ENCODE results near the gene ARFGAP1.

Gene ARFGAP1

GRCh38 chr20:63277466-63278272 is 5.1 kb downstream of the ARFGAP1 start:
- DNase-seq (ENCODE audit: low read depth, low spot score): no peak

- DNase-seq (ENCODE audit: low read depth, low spot score): no peak
Measured at GRCh38 chr20:63278661-63279060, 6.0 kb downstream of the ARFGAP1 start.

DNA sequence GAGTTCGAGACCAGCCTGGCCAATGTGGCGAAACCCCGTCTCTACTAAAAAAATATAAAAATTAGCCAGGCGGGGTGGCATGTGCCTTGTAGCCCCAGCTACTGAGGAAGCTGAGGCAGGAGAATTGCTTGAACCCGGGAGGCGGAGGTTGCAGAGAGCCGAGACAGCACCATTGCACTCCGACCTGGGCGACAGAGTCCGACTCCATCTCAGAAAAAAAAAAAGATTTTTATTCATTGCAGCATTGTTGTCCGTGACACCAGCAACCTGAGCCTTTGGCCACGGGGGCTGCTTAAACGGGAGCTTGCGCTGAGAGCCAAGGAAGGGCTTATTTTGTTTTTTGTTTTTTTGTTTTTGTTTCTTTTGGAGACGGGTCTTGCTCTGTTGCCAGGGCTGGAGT is 7.3 kb downstream of the ARFGAP1 start:
- no peak for DNase-seq (ENCODE audit: low read depth, low spot score)

DNA sequence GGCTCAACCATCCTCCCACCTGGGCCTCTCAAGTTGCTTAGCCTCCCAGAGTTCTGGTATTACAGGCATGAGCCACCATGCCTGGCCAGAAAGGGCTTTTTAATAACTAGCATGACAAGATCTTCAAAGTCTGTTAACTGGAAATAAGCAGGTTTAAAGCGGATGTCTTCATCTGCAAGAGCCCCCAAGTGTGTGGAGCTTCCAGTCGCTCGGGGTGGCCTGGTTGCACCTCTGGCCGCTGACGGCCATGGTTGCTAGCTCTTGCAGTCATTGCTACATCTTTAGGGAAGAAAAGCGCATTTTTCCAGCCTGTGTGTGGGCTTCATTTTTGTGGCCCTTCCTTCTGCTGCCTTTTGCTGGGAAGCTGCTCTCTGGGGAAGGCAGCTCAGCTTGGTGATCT is 7.8 kb downstream of the ARFGAP1 start:
- DNase-seq (ENCODE audit: low read depth, low spot score): no peak

DNA sequence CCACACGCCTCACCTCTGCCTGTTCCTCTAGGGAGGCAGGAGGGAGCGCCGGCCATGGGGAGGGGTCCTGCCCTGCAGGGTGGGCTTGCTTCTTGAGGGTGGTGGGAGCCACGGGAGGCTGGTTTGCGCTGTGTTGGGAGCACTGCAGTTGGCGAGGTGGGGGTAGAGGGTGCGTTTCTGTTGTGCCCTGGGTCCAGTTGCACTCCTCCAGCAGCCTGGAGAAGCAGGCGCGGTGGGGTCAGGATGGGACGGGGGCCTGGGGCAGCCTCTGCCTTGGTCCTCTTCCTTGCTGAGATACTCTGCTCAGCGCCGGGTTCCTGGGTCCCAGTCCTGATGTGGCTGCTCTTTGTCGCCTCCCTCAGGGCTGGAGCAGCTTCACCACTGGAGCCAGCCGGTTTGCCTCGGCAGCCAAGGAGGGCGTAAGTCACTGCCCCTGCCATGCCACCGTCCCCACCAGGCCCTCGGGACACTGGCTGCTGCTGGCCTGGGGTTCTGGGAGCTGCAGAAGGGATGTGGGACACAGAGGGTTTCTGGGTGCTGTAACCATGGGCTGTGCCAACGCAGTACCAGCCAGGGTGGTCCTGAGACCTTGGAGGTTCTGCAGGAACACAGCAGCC is 8.4 kb downstream of the ARFGAP1 start:
- no peak for DNase-seq (ENCODE audit: low read depth, low spot score)

DNA sequence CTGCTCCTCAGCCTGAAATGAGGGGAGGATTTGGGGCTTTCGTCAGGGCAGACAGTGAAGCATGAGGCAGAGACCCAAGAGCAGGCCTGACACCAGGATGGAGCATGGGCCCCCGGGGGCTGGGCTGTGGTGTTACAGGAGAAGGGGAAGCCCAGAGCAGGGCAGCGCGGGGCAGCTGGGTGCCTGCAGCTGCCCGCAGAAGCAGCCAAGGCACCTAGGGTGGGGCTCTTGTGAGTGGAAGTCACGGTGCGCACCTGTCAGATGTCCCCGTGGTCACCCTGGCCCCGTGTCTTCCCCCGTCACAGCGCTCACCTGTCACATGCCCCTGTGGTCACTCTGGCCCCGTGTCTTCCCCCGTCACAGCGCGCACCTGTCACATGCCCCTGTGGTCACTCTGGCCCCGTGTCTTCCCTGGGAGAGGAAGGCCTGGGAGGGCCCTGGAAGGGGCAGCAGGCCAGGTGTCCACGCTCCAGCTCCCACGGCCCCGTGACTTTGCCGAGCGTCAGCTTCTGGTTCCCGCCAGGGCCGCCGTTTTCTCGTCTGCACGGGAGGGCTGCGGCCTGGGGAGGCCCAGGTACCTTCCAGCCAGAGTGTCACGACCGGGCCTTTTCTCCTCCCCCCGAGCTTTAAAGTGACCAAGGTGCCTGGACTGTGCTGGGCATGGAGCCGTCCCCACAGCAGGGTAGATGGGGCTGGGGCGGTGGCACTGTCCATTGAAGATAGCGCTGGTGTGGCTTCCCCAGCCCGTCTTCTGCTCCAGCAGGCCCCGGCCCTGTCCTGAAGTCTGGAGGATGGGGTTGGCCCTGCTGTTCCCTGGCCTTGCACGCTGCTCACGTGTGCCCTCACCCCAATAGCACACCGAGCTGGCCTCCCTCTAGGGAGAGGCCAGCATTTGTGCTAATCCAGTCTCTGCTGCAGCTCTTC is 9.4 kb downstream of the ARFGAP1 start:
- DNase-seq (ENCODE audit: low read depth, low spot score): no peak

GRCh38 chr20:63282946-63283345 is 10.3 kb downstream of the ARFGAP1 start:
- no peak for DNase-seq (ENCODE audit: low read depth, low spot score)

DNA sequence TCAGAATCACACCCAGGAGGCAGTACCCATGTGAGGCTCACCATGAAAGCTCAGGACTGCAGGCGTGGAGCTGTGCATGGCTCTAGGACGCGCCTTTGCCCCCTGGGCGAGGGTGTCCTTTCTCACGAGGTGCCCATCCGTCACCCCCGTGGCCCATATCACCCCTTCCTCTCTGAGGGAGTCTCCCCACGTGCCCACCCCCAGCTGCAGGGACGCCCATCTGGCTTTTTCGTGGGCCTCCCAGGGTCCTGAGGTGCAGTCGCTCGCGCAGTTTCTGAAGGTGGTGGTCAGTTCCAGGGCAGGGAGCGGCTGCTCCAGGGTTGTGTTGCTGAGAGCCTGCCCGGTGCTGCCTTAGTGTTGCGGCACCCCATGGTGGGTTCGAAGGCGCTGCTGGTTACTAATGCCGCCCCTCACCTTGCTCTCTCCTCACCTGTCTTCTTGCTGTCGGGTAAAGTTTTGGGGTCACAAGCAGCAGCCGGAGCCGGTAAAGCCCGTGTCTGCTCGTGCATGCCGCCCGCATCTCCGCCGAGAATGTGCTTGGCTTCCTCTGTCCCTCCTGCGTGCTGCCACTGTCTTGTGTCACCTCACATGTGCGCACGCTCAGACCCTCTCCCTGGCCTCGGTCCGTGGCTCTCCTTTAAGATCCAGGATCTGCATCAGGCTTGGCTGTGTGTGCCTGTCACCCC is 10.9 kb downstream of the ARFGAP1 start:
- DNase-seq (ENCODE audit: low read depth, low spot score): no peak

- DNase-seq (ENCODE audit: low read depth, low spot score): no peak
Measured at GRCh38 chr20:63284083-63284440, 11.4 kb downstream of the ARFGAP1 start.

DNA sequence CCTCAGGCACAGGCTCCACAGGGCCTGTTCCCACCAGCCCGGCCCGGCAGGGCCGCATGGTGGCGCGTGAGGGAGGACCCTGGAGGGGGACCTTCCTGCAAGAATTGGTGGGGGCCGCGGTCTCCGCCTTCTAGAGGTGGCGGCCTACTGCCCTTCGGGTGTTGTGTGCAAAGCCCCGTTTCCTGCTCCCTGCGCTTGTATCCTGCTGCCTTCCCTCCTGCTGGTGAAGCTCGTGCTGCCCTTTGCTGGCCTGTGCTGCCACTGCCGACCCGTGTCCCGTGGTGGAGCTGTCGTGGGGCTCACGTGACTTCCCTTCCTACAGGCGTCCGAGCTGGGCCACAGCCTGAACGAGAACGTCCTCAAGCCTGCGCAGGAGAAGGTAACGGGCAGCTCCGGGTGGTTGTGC is 11.9 kb downstream of the ARFGAP1 start:
- no peak for DNase-seq (ENCODE audit: low read depth, low spot score)

GRCh38 chr20:63284981-63285524 is 12.4 kb downstream of the ARFGAP1 start:
- no peak for DNase-seq (ENCODE audit: low read depth, low spot score)

GRCh38 chr20:63285636-63286615 is 13.3 kb downstream of the ARFGAP1 start:
- no peak for DNase-seq (ENCODE audit: low read depth, low spot score)

- DNase-seq (ENCODE audit: low read depth, low spot score): no peak
Measured at GRCh38 chr20:63286781-63287696, 14.4 kb downstream of the ARFGAP1 start.

DNA sequence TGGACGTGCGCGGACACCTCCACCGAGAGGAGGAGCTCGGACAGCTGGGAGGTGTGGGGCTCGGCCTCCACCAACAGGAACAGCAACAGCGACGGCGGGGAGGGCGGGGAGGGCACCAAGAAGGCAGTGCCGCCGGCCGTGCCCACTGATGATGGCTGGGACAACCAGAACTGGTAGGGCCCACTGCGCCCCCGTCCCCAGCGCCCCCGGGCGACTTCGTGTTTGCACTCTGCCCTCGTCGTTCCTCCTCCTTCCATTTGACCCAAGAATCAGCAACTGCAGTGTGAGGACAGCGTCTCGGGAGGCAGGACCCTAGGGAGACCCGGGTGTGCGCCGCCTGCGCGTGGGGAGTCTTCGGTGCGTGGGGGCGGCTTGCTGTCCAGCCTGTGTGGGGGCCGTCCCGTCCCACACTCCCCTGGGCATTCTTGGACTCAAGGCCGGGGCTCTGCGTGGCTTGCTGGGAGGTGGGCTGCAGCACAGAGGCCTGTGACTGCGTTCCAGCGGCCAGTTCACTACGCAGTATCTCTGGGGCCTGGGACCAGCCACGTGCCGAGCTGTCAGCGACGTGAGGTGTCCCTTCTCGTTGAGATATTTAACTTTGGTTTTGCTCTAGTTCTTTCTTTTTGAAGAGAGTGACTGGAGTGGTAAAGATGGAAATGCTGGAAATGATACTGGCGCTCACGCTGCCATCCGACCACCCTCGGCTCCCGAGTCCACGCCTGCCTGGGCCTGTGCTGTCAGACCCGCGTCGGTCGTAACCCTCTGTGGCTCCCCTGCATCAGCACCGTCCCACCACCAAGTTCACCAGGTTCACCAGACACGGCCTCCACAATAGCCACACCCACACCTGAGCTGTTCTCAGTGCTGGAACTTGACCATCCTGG is 15.3 kb downstream of the ARFGAP1 start:
- no peak for DNase-seq (ENCODE audit: low read depth, low spot score)

- no peak for DNase-seq (ENCODE audit: low read depth, low spot score)
Measured at GRCh38 chr20:63288581-63289251, 16.1 kb downstream of the ARFGAP1 start.

- no peak for DNase-seq (ENCODE audit: low read depth, low spot score)
Measured at GRCh38 chr20:63289311-63290135, 16.9 kb downstream of the ARFGAP1 start.
